Keratinocyte (primary cell): ENCODE measurements around the gene ALPI.
"Not testable (repeated sequence)": the region's sequence is repeated elsewhere in the genome, so short reads cannot be mapped to it uniquely, and the experiment has no call there.

Source experiments
- CTCF ChIP-seq, 3 experiments: IDR thresholded peaks in 1 of 3; conservative IDR thresholded peaks in 1 of 3; optimal IDR thresholded peaks in 1 of 3; 2 replicates in 2 of 3; 3 replicates in 1 of 3; pipeline versions ENCODE3 to v1.5.1; 2011; ENCODE audit warnings: low read length in 3 of 3, mild to moderate bottlenecking in 3 of 3, moderate library complexity in 2 of 3, control low read depth in 1 of 3, inconsistent platforms in 1 of 3; ENCODE audit not compliant: insufficient read depth in 2 of 3; ENCODE audit errors: extremely low read depth in 1 of 3
- EZH2 ChIP-seq: IDR thresholded peaks from one replicate; pipeline ENCODE4 v1.6.1; 2012; ENCODE audit warnings: inconsistent platforms, mild to moderate bottlenecking, low read length, moderate library complexity

DNA sequence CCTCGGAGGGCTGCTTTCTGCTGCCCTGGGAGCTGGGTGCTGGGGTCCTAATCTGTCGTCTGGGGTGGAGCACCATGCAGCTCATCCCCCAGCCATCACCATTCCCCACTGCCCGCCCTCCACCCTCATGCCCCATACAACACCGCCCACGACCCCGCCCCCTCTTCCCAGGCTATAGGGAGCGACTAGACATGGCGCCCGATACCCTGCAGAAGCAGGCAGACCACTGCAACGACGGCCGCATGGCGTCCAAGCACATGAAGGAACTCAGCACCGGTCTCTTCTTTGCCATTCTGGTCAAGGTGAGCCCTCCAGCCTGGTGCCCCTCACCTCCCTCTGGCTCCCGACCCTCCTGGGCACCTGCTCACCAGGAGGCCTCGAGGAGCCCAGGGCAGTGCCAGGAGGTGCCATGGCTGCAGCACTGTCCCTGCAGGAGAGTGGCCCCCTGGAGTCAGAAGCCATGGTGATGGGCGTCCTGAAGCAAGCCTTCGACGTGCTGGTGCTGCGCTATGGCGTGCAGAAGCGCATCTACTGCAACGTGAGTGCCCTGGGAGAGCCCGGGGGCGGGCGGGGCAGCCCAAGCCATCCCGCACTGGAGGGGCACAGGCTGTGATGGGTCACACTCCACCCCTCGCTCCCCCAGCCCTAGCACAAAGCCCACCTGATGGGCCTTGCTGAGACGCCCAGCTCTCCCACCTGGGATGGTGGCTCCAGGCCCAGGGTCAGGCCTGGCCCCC is 10.6 kb upstream of the ALPI start:
- TF ChIP-seq CTCF (optimal IDR thresholded peaks at IDR 0.05 in 1 of 3, IDR thresholded peaks at IDR 0.05 in 1 of 3, conservative IDR thresholded peaks at IDR 0.05 in 1 of 3; ENCODE audit: extremely low read depth in 1 of 3, insufficient read depth in 2 of 3, low read length in 3 of 3); EZH2: not testable (repeated sequence)
